PC-3 (cell line): Measurements from ENCODE around the gene STK25. TPM values are rescaled to one million over a fixed set of nuclear protein-coding genes. Genes with fewer than 3 reads are reported as not detected.
"Not testable (repeated sequence)": the region's sequence is repeated elsewhere in the genome, so short reads cannot be mapped to it uniquely, and the experiment has no call there.

ENCODE experiments used
- ATAC-seq: fragments of 200-7000 bp; cut with Tn5 transposase; 2 replicates; pipeline ENCODE4 v1.9.1; 2020; ENCODE audit warnings: mild to moderate bottlenecking, moderate library complexity
- BruUV-seq: library from RNA; stranded (reverse); fragments of 400-500 nt; replicated peaks from 2 replicates; lab custom pipeline; 2021; lab: Mats Ljungman, UMichigan
- CTCF ChIA-PET: fragments of 300-600 bp; sonication (Branson Sonifier 250); formaldehyde crosslinking; loops from one replicate; lab custom pipeline; 2022; ENCODE audit warnings: antibody characterized with exemption; lab: Charles Lee
- POLR2A ChIA-PET: fragments of 300-600 bp; sonication (Branson Sonifier 250); formaldehyde crosslinking; loops from one replicate; lab custom pipeline; 2022; ENCODE audit warnings: antibody characterized with exemption; ENCODE audit not compliant: unreplicated experiment; lab: Charles Lee
- DNase-seq: peaks from one replicate; pipeline ENCODE4 v3.0.0-alpha.2; 2015
- H2AFZ ChIP-seq: fragments of 300-600 bp; sonication (generic); 2 replicates; pipeline ENCODE4 v1.6.0; 2016; ENCODE audit warnings: antibody characterized with exemption, low read length
- H3F3A ChIP-seq: fragments of 300-600 bp; sonication (generic); one replicate; pipeline ENCODE4 v1.6.0; 2017; ENCODE audit warnings: antibody characterized with exemption, low read length, control low read depth, mild to moderate bottlenecking; ENCODE audit not compliant: unreplicated experiment
- H3K27ac ChIP-seq: fragments of 300-600 bp; sonication (generic); 2 replicates; pipeline ENCODE4 v1.5.1; 2016; ENCODE audit warnings: mild to moderate bottlenecking, low read length
- H3K27me3 ChIP-seq: fragments of 300-600 bp; sonication (generic); 2 replicates; pipeline ENCODE4 v1.6.1; 2016; ENCODE audit warnings: low read length, mixed read lengths
- H3K36me3 ChIP-seq: fragments of 300-600 bp; sonication (generic); 2 replicates; pipeline ENCODE4 v1.6.1; 2016; ENCODE audit warnings: low read depth, mixed run types, low read length, mixed read lengths
- H3K4me1 ChIP-seq: fragments of 300-600 bp; sonication (generic); 2 replicates; pipeline ENCODE4 v1.5.1; 2016; ENCODE audit warnings: low read length; ENCODE audit not compliant: insufficient read depth
- H3K4me2 ChIP-seq: fragments of 300-600 bp; sonication (generic); 2 replicates; pipeline ENCODE4 v1.6.0; 2016; ENCODE audit warnings: low read length
- H3K4me3 ChIP-seq: fragments of 300-600 bp; sonication (generic); 2 replicates; pipeline ENCODE4 v1.5.1; 2016; ENCODE audit warnings: mild to moderate bottlenecking, low read length, mixed read lengths
- H3K79me2 ChIP-seq: fragments of 300-600 bp; sonication (generic); 2 replicates; pipeline ENCODE4 v1.6.1; 2017; ENCODE audit warnings: low read length, mixed read lengths
- H3K9ac ChIP-seq: fragments of 300-600 bp; sonication (generic); 2 replicates; pipeline ENCODE4 v1.6.0; 2016; ENCODE audit warnings: mild to moderate bottlenecking, low read length
- H3K9me2 ChIP-seq: fragments of 300-600 bp; sonication (generic); replicated peaks from 2 replicates; pipeline ENCODE4 v1.6.1; 2016; ENCODE audit warnings: mixed run types, low read length, mixed read lengths
- H3K9me3 ChIP-seq: fragments of 300-600 bp; sonication (generic); 2 replicates; pipeline ENCODE4 v1.6.1; 2016; ENCODE audit warnings: low read length, mixed read lengths
- H4K20me1 ChIP-seq: fragments of 300-600 bp; sonication (generic); 2 replicates; pipeline ENCODE4 v1.6.1; 2016; ENCODE audit warnings: low read length, mixed read lengths
- EZH2 ChIP-seq: fragments of 300-600 bp; sonication (generic); IDR thresholded peaks from one replicate; pipeline ENCODE4 v1.6.1; 2017; ENCODE audit warnings: antibody characterized with exemption, mild to moderate bottlenecking, low read length; ENCODE audit not compliant: unreplicated experiment
- EZH2phosphoT487 ChIP-seq: fragments of 300-600 bp; sonication (generic); IDR thresholded peaks from 2 replicates; pipeline ENCODE4 v1.6.1; 2018; ENCODE audit warnings: mild to moderate bottlenecking, antibody characterized with exemption, low read length, borderline replicate concordance
- intact Hi-C: fragments of 100-400 bp; cut with micrococcal nuclease; formaldehyde crosslinking; loops from 2 replicates; pipeline ENCODE4 v1.9.0; 2023
- total RNA-seq: library from RNA; depleted of rRNA; stranded (reverse); fragments of >200 nt; gene quantifications from 2 replicates; pipeline ENCODE4 v1.2.3, GENCODE V29; 2014
- TF ChIP-seq, protein P1 (sequence below): fragments of 300-600 bp; sonication (generic); conservative IDR thresholded peaks from 2 replicates; pipeline ENCODE4 v1.5.1; 2017; ENCODE audit warnings: antibody characterized with exemption, low read depth, mild to moderate bottlenecking, low read length

STK25 gene
- total RNA-seq, 1 experiment from 2014 or later, result 198 TPM

DNA sequence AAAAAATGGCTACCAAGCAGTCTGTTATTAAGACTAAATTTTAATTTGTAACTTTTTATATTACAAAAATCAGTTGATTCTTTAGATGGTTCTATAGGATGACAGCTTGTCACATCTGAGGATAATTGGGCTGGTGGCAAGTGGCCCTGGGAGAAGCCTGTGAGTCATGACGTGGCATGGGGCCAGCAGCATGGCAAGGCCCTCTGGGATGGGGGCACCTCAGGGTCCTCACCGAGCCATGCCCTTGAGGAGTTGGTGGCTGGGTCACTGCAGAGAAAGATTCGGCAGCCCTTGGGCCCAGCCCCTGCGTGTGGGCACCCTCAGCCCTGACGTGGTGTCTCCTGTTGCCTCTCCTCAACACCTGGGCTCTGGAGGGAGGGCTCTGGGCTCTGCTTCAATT is 49.7 kb downstream of the STK25 start:
- POLR2A ChIA-PET, result no interaction called here
- no peaks in the 10 kb centered on the region for H3K4me1 ChIP-seq
- no peaks in the 10 kb centered on the region for H3K27me3 ChIP-seq
- H3K4me2 ChIP-seq, result no peak overlapping the region
- H3K9me2 ChIP-seq, result no peaks in the 10 kb centered on the region
- no peaks in the 10 kb centered on the region for H3F3A ChIP-seq
- H3K9ac ChIP-seq, result no peak overlapping the region
- intact Hi-C loops, result no loop called here
- H3K9me3 ChIP-seq, result no peaks in the 10 kb centered on the region
- H3K36me3 ChIP-seq, result no peaks in the 10 kb centered on the region
- H3K27ac ChIP-seq, result no peak overlapping the region
- BruUV-seq, result no TSS peak
- no peak overlapping the region for H2AFZ ChIP-seq
- H4K20me1 ChIP-seq, result no peaks in the 10 kb centered on the region
- CTCF ChIA-PET, result no interaction called here
- no peak for DNase-seq
- no peak for TF ChIP-seq EZH2phosphoT487
- TF ChIP-seq, protein P1, sequence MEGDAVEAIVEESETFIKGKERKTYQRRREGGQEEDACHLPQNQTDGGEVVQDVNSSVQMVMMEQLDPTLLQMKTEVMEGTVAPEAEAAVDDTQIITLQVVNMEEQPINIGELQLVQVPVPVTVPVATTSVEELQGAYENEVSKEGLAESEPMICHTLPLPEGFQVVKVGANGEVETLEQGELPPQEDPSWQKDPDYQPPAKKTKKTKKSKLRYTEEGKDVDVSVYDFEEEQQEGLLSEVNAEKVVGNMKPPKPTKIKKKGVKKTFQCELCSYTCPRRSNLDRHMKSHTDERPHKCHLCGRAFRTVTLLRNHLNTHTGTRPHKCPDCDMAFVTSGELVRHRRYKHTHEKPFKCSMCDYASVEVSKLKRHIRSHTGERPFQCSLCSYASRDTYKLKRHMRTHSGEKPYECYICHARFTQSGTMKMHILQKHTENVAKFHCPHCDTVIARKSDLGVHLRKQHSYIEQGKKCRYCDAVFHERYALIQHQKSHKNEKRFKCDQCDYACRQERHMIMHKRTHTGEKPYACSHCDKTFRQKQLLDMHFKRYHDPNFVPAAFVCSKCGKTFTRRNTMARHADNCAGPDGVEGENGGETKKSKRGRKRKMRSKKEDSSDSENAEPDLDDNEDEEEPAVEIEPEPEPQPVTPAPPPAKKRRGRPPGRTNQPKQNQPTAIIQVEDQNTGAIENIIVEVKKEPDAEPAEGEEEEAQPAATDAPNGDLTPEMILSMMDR, result no peak
- no peaks in the 10 kb centered on the region for H3K79me2 ChIP-seq
- ATAC-seq, result no peak
- no peak overlapping the region for H3K4me3 ChIP-seq

DNA sequence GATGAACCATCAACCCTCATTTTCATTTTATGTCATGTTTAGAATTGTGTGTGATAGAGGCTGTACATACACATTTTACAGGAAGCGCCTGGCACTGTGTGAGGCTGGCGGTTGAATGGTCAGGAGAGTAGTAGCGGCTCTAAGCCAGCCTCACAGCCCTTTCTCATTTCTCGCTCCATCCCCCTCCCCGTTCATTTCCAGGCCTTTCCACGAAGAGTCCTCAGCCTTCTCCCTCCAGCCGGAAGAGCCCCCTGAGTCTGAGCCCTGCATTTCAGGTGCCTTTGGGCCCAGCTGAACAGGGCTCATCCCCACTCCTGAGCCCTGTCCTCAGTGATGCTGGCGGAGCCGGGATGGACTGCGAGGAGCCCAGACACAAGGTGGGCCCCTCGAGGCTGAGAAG is 51.8 kb downstream of the STK25 start:
- Histone ChIP-seq H3K4me1 (no peaks in the 10 kb centered on the region), H3K9ac (no peak overlapping the region), H3K4me3 (no peak overlapping the region), H2AFZ (no peak overlapping the region), H3K9me3 (no peaks in the 10 kb centered on the region), H3K27me3 (no peaks in the 10 kb centered on the region), H3K79me2 (no peaks in the 10 kb centered on the region), H3F3A (no peaks in the 10 kb centered on the region), H3K4me2 (no peak overlapping the region), H3K36me3 (no peaks in the 10 kb centered on the region), H4K20me1 (no peaks in the 10 kb centered on the region), H3K27ac (no peak overlapping the region), H3K9me2 (no peaks in the 10 kb centered on the region)
- no TSS peak for BruUV-seq
- DNase-seq (no peak), ATAC-seq (no peak)
- CTCF ChIA-PET, result no interaction called here
- TF ChIP-seq, protein P1, result no peak
- no peak for TF ChIP-seq EZH2
- TF ChIP-seq EZH2phosphoT487, result no peak
- intact Hi-C loops, result no loop called here
- POLR2A ChIA-PET, result no interaction called here

DNA sequence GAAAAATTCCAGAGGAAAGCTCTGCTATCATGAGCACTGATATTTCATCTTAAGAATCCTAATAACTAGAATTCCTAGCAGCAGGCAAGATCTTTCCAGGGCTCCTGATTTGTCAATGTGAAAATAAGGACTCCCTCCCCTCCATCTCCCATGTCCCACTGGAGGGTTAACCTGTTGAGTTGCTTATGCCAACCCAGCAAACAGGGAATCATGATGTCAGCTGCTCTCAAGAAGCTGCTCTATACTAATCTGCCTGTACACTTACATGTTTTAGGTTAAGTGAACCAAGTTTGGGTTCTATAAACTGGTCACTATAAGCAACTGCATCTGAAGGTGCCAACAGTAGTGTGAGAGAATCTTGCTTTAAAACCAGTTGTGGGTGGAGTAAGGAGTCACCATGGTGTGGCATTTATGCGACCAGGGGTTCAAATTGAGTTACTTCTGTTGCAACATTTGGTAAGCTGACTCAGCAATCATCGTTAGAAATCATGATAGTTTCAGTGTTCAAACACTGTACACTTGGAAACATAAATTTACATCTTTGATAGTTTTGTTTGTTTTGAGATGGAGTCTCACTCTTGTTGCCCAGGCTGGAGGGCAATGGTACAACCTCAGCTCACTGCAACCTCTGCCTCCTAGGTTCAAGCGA is 53.4 kb downstream of the STK25 start:
- Histone ChIP-seq H4K20me1 (no peaks in the 10 kb centered on the region), H3K4me3 (no peak overlapping the region), H3K27ac (no peak overlapping the region), H3K27me3 (no peaks in the 10 kb centered on the region), H3K9me2 (no peaks in the 10 kb centered on the region), H3K9ac (no peak overlapping the region), H3K9me3 (no peaks in the 10 kb centered on the region), H3K4me1 (no peaks in the 10 kb centered on the region), H3K36me3 (no peaks in the 10 kb centered on the region), H3K4me2 (no peak overlapping the region), H3F3A (no peaks in the 10 kb centered on the region), H2AFZ (no peak overlapping the region), H3K79me2 (no peaks in the 10 kb centered on the region)
- BruUV-seq, result no TSS peak
- ChIA-PET POLR2A (no interaction called here), CTCF (no interaction called here)
- TF ChIP-seq, protein P1, result no peak
- TF ChIP-seq EZH2phosphoT487 (no peak), EZH2 (no peak)
- DNase-seq, result no peak
- intact Hi-C loops, result no loop called here
- no peak for ATAC-seq

DNA sequence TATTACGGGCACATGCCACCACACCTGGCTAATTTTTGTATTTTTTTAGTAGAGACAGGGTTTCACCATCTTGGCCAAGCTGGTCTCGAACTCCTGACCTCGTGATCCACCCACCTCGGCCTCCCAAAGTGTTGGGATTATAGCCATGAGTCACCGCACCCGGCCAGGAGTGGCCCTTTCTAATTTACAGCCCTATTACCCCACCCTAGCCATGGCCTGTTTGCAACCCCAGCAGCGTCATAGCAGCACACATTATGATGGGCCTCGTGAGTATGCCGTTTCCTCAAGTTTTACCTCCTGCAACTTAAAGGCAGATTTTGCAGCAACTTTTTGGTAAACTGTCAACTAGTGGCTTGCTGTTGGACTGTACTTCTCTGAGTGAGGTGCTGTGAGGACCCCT is 54.5 kb downstream of the STK25 start:
- H3K4me3 ChIP-seq, H3K27me3 ChIP-seq, H3K4me1 ChIP-seq, H3K79me2 ChIP-seq, H3F3A ChIP-seq, ATAC-seq, BruUV-seq, H3K27ac ChIP-seq, POLR2A ChIA-PET, H3K4me2 ChIP-seq, intact Hi-C loops, H3K9me2 ChIP-seq, H3K36me3 ChIP-seq, H4K20me1 ChIP-seq, DNase-seq, CTCF ChIA-PET, H2AFZ ChIP-seq, H3K9ac ChIP-seq, H3K9me3 ChIP-seq: not testable (repeated sequence)
